B cell (primary cell): ENCODE measurements around the gene ADGRE1.

Experiments
- EZH2 ChIP-seq: IDR thresholded peaks from 2 replicates; pipeline ENCODE4 v1.6.1; 2012; ENCODE audit warnings: borderline replicate concordance, low read depth, mild to moderate bottlenecking, moderate library complexity, low read length; ENCODE audit not compliant: insufficient read depth, poor library complexity, severe bottlenecking
- TF ChIP-seq, protein P1 (sequence below): fragments of 200-600 bp; IDR thresholded peaks from one replicate; pipeline ENCODE4 v1.8.0; 2022; ENCODE audit warnings: antibody characterized with exemption, mild to moderate bottlenecking

DNA sequence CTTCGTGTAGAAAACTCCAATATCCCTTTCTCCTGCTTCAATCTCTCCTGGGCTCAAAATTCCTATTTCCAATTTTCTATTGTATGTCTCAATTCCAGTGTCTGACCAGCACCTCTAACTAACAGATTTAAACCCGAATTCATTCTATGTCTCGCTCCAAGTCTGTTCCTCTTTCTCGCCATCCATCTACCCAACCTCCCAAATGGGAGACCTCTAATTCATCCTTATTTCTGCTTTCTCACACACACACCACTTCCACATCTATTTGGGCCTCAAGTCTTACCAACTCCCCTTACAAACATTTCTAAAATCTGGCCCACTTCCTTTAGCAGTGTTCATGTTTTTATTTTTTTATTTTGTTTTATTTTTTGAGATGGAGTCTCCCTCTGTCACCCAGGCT is 80.6 kb downstream of the ADGRE1 start:
- no peak for TF ChIP-seq EZH2
- TF ChIP-seq, protein P1, sequence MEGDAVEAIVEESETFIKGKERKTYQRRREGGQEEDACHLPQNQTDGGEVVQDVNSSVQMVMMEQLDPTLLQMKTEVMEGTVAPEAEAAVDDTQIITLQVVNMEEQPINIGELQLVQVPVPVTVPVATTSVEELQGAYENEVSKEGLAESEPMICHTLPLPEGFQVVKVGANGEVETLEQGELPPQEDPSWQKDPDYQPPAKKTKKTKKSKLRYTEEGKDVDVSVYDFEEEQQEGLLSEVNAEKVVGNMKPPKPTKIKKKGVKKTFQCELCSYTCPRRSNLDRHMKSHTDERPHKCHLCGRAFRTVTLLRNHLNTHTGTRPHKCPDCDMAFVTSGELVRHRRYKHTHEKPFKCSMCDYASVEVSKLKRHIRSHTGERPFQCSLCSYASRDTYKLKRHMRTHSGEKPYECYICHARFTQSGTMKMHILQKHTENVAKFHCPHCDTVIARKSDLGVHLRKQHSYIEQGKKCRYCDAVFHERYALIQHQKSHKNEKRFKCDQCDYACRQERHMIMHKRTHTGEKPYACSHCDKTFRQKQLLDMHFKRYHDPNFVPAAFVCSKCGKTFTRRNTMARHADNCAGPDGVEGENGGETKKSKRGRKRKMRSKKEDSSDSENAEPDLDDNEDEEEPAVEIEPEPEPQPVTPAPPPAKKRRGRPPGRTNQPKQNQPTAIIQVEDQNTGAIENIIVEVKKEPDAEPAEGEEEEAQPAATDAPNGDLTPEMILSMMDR = no peak
